B cell (primary cell): ENCODE measurements around the gene MYO6. TPM values are rescaled to one million over a fixed set of nuclear protein-coding genes. Genes with fewer than 3 reads are reported as not detected.

ENCODE experiments used
- ATAC-seq: fragments of 200-7000 bp; cut with Tn5 transposase; one replicate; pipeline ENCODE4 v1.10.0; 2021; ENCODE audit warnings: low read depth, mild to moderate bottlenecking, moderate number of reproducible peaks, moderate library complexity
- CTCF ChIA-PET: fragments of 350-600 bp; sonication (Branson Sonifier 250); formaldehyde crosslinking; loops from one replicate; lab custom pipeline; 2021; ENCODE audit warnings: antibody characterized with exemption, inconsistent platforms; lab: Charles Lee
- POLR2A ChIA-PET: fragments of 350-600 bp; sonication (Branson Sonifier 250); formaldehyde crosslinking; loops from one replicate; lab custom pipeline; 2021; ENCODE audit warnings: antibody characterized with exemption; lab: Charles Lee
- DNase-seq: peaks from one replicate; pipeline ENCODE4 v3.0.0; 2013
- H2AFZ ChIP-seq: 2 replicates; pipeline ENCODE4 v1.6.1; 2012; ENCODE audit warnings: mild to moderate bottlenecking, low read depth, low read length; ENCODE audit not compliant: insufficient read depth, poor library complexity, severe bottlenecking
- H3K27ac ChIP-seq, 2 donors: 1 replicate in 1 of 2; 2 replicates in 1 of 2; pipeline ENCODE4 v1.5.1; 2012 to 2013; ENCODE audit warnings: low read length in 2 of 2, mild to moderate bottlenecking in 2 of 2, moderate library complexity in 1 of 2
- H3K27me3 ChIP-seq, 4 experiments: fragments of 200-600 bp in 1 of 4; sonication (generic) in 1 of 4; replicated peaks in 1 of 4; 1 replicate in 2 of 4; 2 replicates in 2 of 4; pipeline versions ENCODE4 v1.6.1 to v1.7.0; 2013 to 2016; ENCODE audit warnings: low read length in 3 of 4, mild to moderate bottlenecking in 2 of 4, mixed read lengths in 1 of 4, moderate library complexity in 1 of 4; ENCODE audit not compliant: insufficient read depth in 4 of 4, control insufficient read depth in 3 of 4; ENCODE audit errors: control extremely low read depth in 1 of 4
- H3K36me3 ChIP-seq, 2 experiments: replicated peaks in 1 of 2; 1 replicate in 1 of 2; 2 replicates in 1 of 2; pipeline versions ENCODE4 v1.6.1 to v1.7.1; 2013; ENCODE audit warnings: low read length in 1 of 2; ENCODE audit not compliant: insufficient read depth in 2 of 2, control insufficient read depth in 1 of 2; ENCODE audit errors: control extremely low read depth in 1 of 2, extremely low read depth in 1 of 2
- H3K4me1 ChIP-seq, 2 donors: fragments of 200-600 bp in 1 of 2; sonication (generic) in 1 of 2; 1 replicate in 1 of 2; 2 replicates in 1 of 2; pipeline versions ENCODE4 v1.5.1 to v1.6.1; 2013 to 2017; ENCODE audit warnings: low read length in 2 of 2; ENCODE audit not compliant: control insufficient read depth in 2 of 2, insufficient read depth in 2 of 2
- H3K4me2 ChIP-seq: replicated peaks from 2 replicates; pipeline ENCODE3; 2012; ENCODE audit warnings: mild to moderate bottlenecking, low read depth, low read length; ENCODE audit not compliant: poor library complexity, severe bottlenecking
- H3K4me3 ChIP-seq, 5 experiments: fragments of 200-600 bp in 1 of 5; sonication (generic) in 1 of 5; 1 replicate in 3 of 5; 2 replicates in 2 of 5; pipeline versions ENCODE4 v1.5.1 to v1.7.0; 2011 to 2016; ENCODE audit warnings: low read length in 4 of 5, mild to moderate bottlenecking in 4 of 5, low read depth in 2 of 5, control low read depth in 1 of 5, moderate library complexity in 1 of 5; ENCODE audit not compliant: insufficient read depth in 1 of 5; ENCODE audit errors: control extremely low read depth in 1 of 5, extremely low read depth in 1 of 5
- H3K79me2 ChIP-seq: fragments of 200-600 bp; sonication (generic); one replicate; pipeline ENCODE4 v1.6.0; 2016; ENCODE audit warnings: low read length; ENCODE audit not compliant: control insufficient read depth, insufficient read depth
- H3K9ac ChIP-seq: fragments of 200-600 bp; sonication (generic); 2 replicates; pipeline ENCODE4 v1.6.1; 2017; ENCODE audit warnings: mild to moderate bottlenecking, low read length, moderate library complexity
- H3K9me3 ChIP-seq, 3 donors: one replicate each; pipeline versions ENCODE4 v1.6.1 to v1.7.1; 2013; ENCODE audit warnings: low read length in 2 of 3; ENCODE audit not compliant: control insufficient read depth in 2 of 3, insufficient read depth in 1 of 3; ENCODE audit errors: control extremely low read depth in 1 of 3
- H4K20me1 ChIP-seq: 2 replicates; pipeline ENCODE4 v1.6.0; 2012; ENCODE audit warnings: mild to moderate bottlenecking, low read length; ENCODE audit not compliant: insufficient read depth, control insufficient read depth, poor library complexity, severe bottlenecking
- H3K27ac Mint-ChIP-seq: one replicate; pipeline ENCODE4 v1.8.0; 2021; ENCODE audit warnings: mixed read lengths
- H3K27me3 Mint-ChIP-seq: one replicate; pipeline ENCODE4 v1.8.0; 2021; ENCODE audit warnings: mixed read lengths
- H3K4me1 Mint-ChIP-seq: one replicate; pipeline ENCODE4 v1.8.0; 2021; ENCODE audit warnings: mixed read lengths
- H3K4me3 Mint-ChIP-seq: one replicate; pipeline ENCODE4 v1.8.0; 2021; ENCODE audit warnings: mixed read lengths
- H3K9me3 Mint-ChIP-seq: one replicate; pipeline ENCODE4 v1.8.0; 2022; ENCODE audit warnings: mixed read lengths; ENCODE audit not compliant: insufficient read depth
- CTCF ChIP-seq: fragments of 200-600 bp; IDR thresholded peaks from one replicate; pipeline ENCODE4 v1.8.0; 2022; ENCODE audit warnings: antibody characterized with exemption, mild to moderate bottlenecking
- EZH2 ChIP-seq: IDR thresholded peaks from 2 replicates; pipeline ENCODE4 v1.6.1; 2012; ENCODE audit warnings: borderline replicate concordance, low read depth, mild to moderate bottlenecking, moderate library complexity, low read length; ENCODE audit not compliant: insufficient read depth, poor library complexity, severe bottlenecking
- WGBS: methylation state at CpG from one replicate; pipeline ENCODE4 v1.1.5; 2013; ENCODE audit warnings: missing lambda C conversion rate; ENCODE audit not compliant: insufficient coverage; 5-methylcytosine and 5-hydroxymethylcytosine counted together
- intact Hi-C: fragments of 100-400 bp; cut with micrococcal nuclease; formaldehyde crosslinking; loops from one replicate; pipeline ENCODE4 v1.10.0; 2022
- polyA plus RNA-seq: library from polyadenylated mRNA; depleted of rRNA; stranded (reverse); fragments of >200 nt; gene quantifications from 2 replicates; pipeline ENCODE4 v1.2.3, GENCODE V29; 2012
- total RNA-seq, 2 donors: library from RNA; stranded (reverse); fragments of 120-200 nt in 1 of 2; gene quantifications; 1 replicate in 1 of 2; 2 replicates in 1 of 2; pipeline versions ENCODE4 v1.2.3 to v1.2.4, GENCODE V29; 2013 to 2022

MYO6 gene
- total and polyA plus RNA-seq, 2 donors (not counting 1 experiment from before 2014, with no cell fraction given), result 0.09 to 0.59 TPM

- Histone ChIP-seq H3K79me2 (no peaks in the 10 kb centered on the region), H3K9me3 (no peaks in the 10 kb centered on the region), H4K20me1 (no peaks in the 10 kb centered on the region), H3K4me2 (no peak overlapping the region), H3K36me3 (no peaks in the 10 kb centered on the region), H3K4me1 (no peaks in the 10 kb centered on the region), H3K9ac (no peak overlapping the region), H3K27me3 (no peaks in the 10 kb centered on the region), H3K27ac (no peak overlapping the region), H3K4me3 (no peak overlapping the region), H2AFZ (no peak overlapping the region)
- ChIA-PET CTCF (no interaction called here), POLR2A (no interaction called here)
- Mint-ChIP-seq H3K9me3 (no peaks in the 10 kb centered on the region), H3K4me3 (no peak overlapping the region), H3K4me1 (no peaks in the 10 kb centered on the region), H3K27ac (no peak overlapping the region), H3K27me3 (peaks cover 14% of the 10 kb centered on the region)
- ATAC-seq (no peak), DNase-seq (no peak)
- no peak for TF ChIP-seq EZH2
- no peak for TF ChIP-seq CTCF
- intact Hi-C loops, result no loop called here
- WGBS, result 86% methylated on average over 1 of the region's 1 CpG
These were observed 69.2 kb downstream of the MYO6 start for GRCh38 chr6:75818098-75818855.

GRCh38 chr6:75819776-75820487 lies 70.9 kb downstream of the MYO6 start:
- 80% methylated on average over 2 of the region's 5 CpGs for WGBS
- CTCF ChIA-PET, result no interaction called here
- no peak overlapping the region for H3K4me3 ChIP-seq
- H3K79me2 ChIP-seq, result no peaks in the 10 kb centered on the region
- TF ChIP-seq EZH2 (no peak), CTCF (no peak)
- H3K27ac ChIP-seq, result no peak overlapping the region
- DNase-seq, result no peak
- H3K27ac Mint-ChIP-seq, result no peak overlapping the region
- no peaks in the 10 kb centered on the region for H3K9me3 Mint-ChIP-seq
- peaks cover 8% of the 10 kb centered on the region for H3K27me3 Mint-ChIP-seq
- H3K9ac ChIP-seq, result no peak overlapping the region
- POLR2A ChIA-PET, result no interaction called here
- no peaks in the 10 kb centered on the region for H3K9me3 ChIP-seq
- H3K4me2 ChIP-seq, result no peak overlapping the region
- no peaks in the 10 kb centered on the region for H3K27me3 ChIP-seq
- H3K36me3 ChIP-seq, result no peaks in the 10 kb centered on the region
- H3K4me1 ChIP-seq, result no peaks in the 10 kb centered on the region
- intact Hi-C loops, result no loop called here
- no peak overlapping the region for H3K4me3 Mint-ChIP-seq
- H2AFZ ChIP-seq, result no peak overlapping the region
- H3K4me1 Mint-ChIP-seq, result no peaks in the 10 kb centered on the region
- ATAC-seq, result no peak
- H4K20me1 ChIP-seq, result no peaks in the 10 kb centered on the region
